ENCODE measurements around the gene FOXF1.

Gene FOXF1

DNA sequence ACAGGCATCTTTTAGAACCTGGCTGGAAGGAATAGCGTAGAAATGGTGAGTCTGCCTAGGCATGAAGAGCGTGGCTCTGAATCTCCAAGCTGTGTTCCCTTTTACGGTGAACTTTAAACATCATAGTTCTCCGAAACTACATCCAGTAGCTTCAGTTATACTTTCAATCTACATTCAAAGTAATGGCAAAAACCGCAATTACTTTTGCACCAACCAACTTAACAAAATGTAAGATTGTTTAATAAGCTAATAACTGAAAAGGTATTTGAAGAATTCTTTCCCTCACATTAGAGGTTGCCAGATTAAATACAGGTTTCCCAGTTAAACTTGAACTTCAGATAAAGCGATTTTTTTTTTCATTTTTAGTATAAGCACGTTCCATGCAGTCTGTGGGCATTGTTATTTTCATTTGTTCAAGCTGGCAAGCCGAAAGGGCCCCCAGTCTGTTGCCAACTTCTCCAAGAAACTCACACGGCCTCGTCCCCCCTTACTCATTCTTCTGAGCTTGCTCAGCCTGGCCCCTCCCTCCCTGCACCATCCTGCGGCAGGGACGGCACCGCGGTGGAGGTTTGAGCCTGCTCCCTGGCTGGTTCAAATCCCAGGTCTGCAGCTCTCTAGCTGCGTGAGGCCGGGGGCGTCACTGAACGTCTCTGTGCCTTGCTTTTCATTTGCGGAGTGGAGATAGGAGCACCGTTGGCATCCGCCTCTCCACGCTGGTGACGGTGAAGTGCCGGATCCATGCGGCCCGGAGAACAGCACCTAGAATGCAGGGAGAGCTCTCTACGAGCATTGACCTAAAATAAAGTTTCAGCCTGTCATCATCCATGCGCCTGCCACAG is 48.2 kb downstream of the FOXF1 start:
- DNase-seq (ENCODE audit: low read depth): no peak

DNA sequence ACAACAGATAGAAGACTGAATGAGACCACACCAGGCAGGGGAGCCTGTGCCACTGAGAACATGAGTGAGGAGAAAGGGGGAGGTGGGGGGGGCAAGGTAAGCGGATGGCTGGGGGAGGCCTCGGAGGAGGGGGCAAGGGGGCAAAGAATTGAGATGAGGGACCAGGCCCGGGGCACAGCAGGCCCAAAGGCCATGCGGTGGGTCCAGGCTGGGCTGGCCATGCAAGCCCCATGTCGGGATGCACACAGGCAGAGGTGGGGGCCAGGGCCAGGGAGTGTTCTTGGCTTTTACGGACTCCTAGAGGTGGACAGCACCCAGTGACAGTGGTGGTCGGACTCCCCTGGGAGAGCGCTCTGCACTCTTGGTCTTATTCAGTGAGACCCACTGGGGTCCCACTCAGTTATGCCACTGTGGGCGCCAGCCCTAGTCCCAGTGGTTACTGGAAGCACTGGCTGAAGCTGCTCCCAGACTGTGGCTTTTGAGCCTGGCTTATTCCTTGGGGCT is 49.5 kb downstream of the FOXF1 start:
- no peak for DNase-seq (ENCODE audit: low read depth)

DNA sequence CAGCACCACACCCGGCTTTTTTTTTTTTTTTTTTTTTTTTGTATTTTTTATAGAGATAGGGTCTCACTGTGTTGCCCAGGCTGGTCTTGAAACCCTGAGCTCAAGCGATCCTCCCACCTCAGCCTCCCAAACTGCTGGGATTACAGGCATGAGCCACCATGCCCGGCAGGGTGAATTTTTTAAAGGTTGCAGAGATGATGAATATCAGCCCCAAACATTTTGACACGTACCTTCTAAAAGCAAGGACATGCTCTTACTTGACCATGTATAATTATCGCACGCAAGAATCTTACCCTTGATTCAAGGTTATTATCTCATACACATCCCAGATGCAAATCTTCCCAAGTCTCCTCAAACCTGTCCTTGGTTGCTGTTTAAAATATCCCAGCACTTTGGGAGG is 52.0 kb downstream of the FOXF1 start:
- no peak for DNase-seq (ENCODE audit: low read depth)

DNA sequence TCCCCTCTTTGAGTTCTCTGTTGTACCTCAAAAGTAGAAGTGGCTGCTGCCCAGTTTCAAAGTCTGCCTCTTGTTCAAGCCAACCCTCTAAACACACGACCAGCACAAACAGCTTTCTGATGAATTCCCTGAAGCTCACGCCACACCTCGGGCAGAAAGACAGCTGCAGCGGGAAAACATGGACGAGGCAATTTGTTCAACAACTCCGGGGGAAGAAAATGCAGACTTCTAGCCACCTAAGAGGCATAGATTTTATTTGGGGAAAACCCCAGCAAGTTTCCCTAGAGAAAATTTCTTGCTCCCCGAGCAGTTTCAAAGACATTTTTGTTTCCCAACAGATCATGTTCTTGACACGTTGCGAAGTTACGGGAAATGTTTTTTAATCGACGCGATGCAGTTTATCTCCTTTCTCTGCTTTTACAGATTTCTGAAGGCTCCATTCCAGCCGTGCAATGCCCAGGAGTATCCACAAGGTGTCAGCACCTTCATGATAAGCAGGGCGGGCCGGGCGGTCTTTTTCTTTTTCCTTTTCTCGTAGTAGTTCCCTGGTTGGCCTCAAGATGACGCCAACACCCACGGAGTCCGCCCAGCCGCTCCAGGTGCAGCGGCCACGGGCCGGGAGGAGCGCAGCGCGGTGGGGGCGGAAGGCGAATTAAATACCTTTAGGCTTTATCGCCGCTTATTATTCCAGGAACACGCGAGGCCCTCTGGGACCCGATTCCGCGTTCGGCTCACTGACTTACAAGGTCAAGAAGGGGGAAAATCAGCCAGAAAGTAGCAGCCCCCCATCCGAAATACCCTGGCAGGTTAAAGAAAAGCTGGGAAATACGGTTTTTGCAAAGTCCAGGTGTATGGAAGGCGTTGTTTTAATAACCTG is 53.4 kb downstream of the FOXF1 start:
- DNase-seq (ENCODE audit: low read depth): peak; percentile 70
